Measurements from ENCODE around the gene TUFT1. TPM values are rescaled to one million over a fixed set of nuclear protein-coding genes. Genes with fewer than 3 reads are reported as not detected.

Gene TUFT1
- total and polyA plus RNA-seq, 8 donors: 5.6 to 16.8 (median 8.6) TPM

- intact Hi-C loops (cut with DNase I): no loop called here
- TF ChIP-seq CTCF (IDR thresholded peaks at IDR 0.05): no peak
- Histone ChIP-seq H3K4me3 (no peak overlapping the region), H3K36me3 (no peaks in the 10 kb centered on the region), H3K27me3 (no peaks in the 10 kb centered on the region), H3K4me1 (peaks cover 0 to 1% of the 10 kb centered on the region in 2 donors), H3K9me3 (no peaks in the 10 kb centered on the region), H3K27ac (no peak overlapping the region)
- ATAC-seq (no peak), DNase-seq (no peak)
Measured at GRCh38 chr1:151626740-151627334, 86.7 kb downstream of the TUFT1 start.

GRCh38 chr1:151629278-151629677 is 89.2 kb downstream of the TUFT1 start:
- ATAC-seq (no peak), DNase-seq (no peak)
- Histone ChIP-seq H3K4me3 (no peak overlapping the region), H3K27me3 (no peaks in the 10 kb centered on the region), H3K9me3 (no peaks in the 10 kb centered on the region), H3K27ac (no peak overlapping the region), H3K4me1 (no peaks in the 10 kb centered on the region), H3K36me3 (no peaks in the 10 kb centered on the region)
- TF ChIP-seq CTCF (IDR thresholded peaks at IDR 0.05): no peak
- intact Hi-C loops (cut with DNase I): no loop called here

Small RNA genes lying within 50 kb of the gene (microRNA-seq; reads per million reads assigned to microRNA genes)
- 0 reads per million in 2 donors for gene MIR554

Other genes with a start within 250 kb of the TUFT1 start
- gene PI4KB, start 212.9 kb upstream of the TUFT1 start, total RNA-seq: 10 to 100 TPM; 54.8 to 71.3 TPM
- 10 to 100 TPM; 69.4 to 84.6 (median 78.3) TPM for gene PI4KB, start 212.9 kb upstream of the TUFT1 start, polyA plus RNA-seq (ENCODE audit: insufficient read length in 6 of 6)
- gene RFX5, start 193.1 kb upstream of the TUFT1 start, total RNA-seq: 10 to 100 TPM; 37.1 to 63.3 TPM
- 10 to 100 TPM; 39.9 to 46.9 (median 43.7) TPM for gene RFX5, start 193.1 kb upstream of the TUFT1 start, polyA plus RNA-seq (ENCODE audit: insufficient read length in 6 of 6)
- 100 to 1,000 TPM; 131 to 258 TPM for gene SELENBP1, start 167.6 kb upstream of the TUFT1 start, total RNA-seq
- 100 to 1,000 TPM; 104 to 195 (median 143) TPM for gene SELENBP1, start 167.6 kb upstream of the TUFT1 start, polyA plus RNA-seq (ENCODE audit: insufficient read length in 6 of 6)
- gene PSMB4, start 140.7 kb upstream of the TUFT1 start, total RNA-seq: 100 to 1,000 TPM; 166 to 249 TPM
- gene PSMB4, start 140.7 kb upstream of the TUFT1 start, polyA plus RNA-seq (ENCODE audit: insufficient read length in 6 of 6): 100 to 1,000 TPM; 212 to 231 (median 219) TPM
- gene POGZ, start 80.8 kb upstream of the TUFT1 start, total RNA-seq: 10 to 100 TPM; 65.6 to 73.4 TPM
- gene POGZ, start 80.8 kb upstream of the TUFT1 start, polyA plus RNA-seq (ENCODE audit: insufficient read length in 6 of 6): 100 to 1,000 TPM; 114 to 160 (median 130) TPM
- 10 to 100 TPM; 55.0 to 83.0 TPM for gene CGN, start 28.9 kb upstream of the TUFT1 start, total RNA-seq
- 10 to 100 TPM; 32.8 to 49.1 (median 41.7) TPM for gene CGN, start 28.9 kb upstream of the TUFT1 start, polyA plus RNA-seq (ENCODE audit: insufficient read length in 6 of 6)
- 10 to 100 TPM; 45.8 to 64.5 TPM for gene SNX27, start 71.7 kb downstream of the TUFT1 start, total RNA-seq
- 10 to 100 TPM; 21.5 to 26.7 (median 23.5) TPM for gene SNX27, start 71.7 kb downstream of the TUFT1 start, polyA plus RNA-seq (ENCODE audit: insufficient read length in 6 of 6)
- gene CELF3, start 176.5 kb downstream of the TUFT1 start, total RNA-seq: not detected
- gene CELF3, start 176.5 kb downstream of the TUFT1 start, polyA plus RNA-seq (ENCODE audit: insufficient read length in 6 of 6): 1 to 10 TPM in 1 of 6 donors, under 1 TPM in 5; 0.72 to 1.4 (median 0.90) TPM
- 1 to 10 TPM in 1 of 2 donors, not detected in 1; 4.0 TPM for gene RIIAD1, start 181.2 kb downstream of the TUFT1 start, total RNA-seq
- 1 to 10 TPM in 5 of 6 donors, under 1 TPM in 1; 0.39 to 1.9 (median 1.6) TPM for gene RIIAD1, start 181.2 kb downstream of the TUFT1 start, polyA plus RNA-seq (ENCODE audit: insufficient read length in 6 of 6)
- gene MRPL9, start 223.2 kb downstream of the TUFT1 start, total RNA-seq: 10 to 100 TPM; 42.5 to 57.5 TPM
- gene MRPL9, start 223.2 kb downstream of the TUFT1 start, polyA plus RNA-seq (ENCODE audit: insufficient read length in 6 of 6): 100 to 1,000 TPM; 102 to 132 (median 120) TPM

All from left lung (tissue), 10 donors.